OCI-LY3 (cell line): Measurements from ENCODE around the gene GPR45.

Experiments
- EZH2phosphoT487 ChIP-seq: fragments of 200-600 bp; shearing (Covaris generic); IDR thresholded peaks from 2 replicates; pipeline ENCODE4 v1.6.1; 2018; ENCODE audit warnings: antibody characterized with exemption, mixed run types, low read depth
- TF ChIP-seq, protein P1 (sequence below): fragments of 200-600, 300-600 bp; sonication (generic); IDR thresholded peaks from 2 replicates; pipeline ENCODE4 v1.5.1; 2014; ENCODE audit warnings: antibody characterized with exemption, low read length, low read depth

DNA sequence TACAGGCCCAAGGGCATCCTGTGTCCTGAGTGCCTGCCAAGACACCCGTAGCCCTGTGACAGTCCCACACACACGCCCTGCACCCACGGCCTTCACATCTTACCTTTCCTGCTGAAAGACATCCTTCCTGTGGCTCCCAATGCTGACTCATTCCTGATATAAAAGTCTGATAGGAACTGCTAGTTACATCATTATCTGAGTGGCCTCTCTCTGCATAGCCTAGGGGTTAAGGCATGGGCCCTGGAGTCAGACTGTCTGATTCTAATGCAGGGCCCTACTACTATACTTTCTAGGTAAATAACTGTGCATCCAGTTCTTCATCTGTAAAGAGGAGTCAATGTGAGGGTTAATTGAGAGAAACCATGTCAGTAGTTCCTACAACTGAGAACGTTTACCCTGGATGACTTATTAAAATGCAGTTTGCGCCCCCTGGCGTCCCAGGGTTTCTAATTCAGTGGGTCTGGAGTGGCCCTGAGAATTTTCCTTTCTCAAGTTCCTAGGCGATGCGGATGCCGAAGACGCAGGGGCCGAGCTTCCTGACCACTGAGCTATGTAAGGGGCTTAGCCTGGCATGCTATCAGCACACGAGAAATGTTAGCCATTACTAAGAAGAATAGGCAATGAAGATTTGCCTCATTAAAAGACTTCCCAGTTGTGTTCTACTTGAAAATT is 6.0 kb upstream of the GPR45 start:
- TF ChIP-seq, protein P1, sequence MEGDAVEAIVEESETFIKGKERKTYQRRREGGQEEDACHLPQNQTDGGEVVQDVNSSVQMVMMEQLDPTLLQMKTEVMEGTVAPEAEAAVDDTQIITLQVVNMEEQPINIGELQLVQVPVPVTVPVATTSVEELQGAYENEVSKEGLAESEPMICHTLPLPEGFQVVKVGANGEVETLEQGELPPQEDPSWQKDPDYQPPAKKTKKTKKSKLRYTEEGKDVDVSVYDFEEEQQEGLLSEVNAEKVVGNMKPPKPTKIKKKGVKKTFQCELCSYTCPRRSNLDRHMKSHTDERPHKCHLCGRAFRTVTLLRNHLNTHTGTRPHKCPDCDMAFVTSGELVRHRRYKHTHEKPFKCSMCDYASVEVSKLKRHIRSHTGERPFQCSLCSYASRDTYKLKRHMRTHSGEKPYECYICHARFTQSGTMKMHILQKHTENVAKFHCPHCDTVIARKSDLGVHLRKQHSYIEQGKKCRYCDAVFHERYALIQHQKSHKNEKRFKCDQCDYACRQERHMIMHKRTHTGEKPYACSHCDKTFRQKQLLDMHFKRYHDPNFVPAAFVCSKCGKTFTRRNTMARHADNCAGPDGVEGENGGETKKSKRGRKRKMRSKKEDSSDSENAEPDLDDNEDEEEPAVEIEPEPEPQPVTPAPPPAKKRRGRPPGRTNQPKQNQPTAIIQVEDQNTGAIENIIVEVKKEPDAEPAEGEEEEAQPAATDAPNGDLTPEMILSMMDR: peak; percentile 89
- TF ChIP-seq EZH2phosphoT487: no peak
